ENCODE data around the gene PPP2R5E.
"Not testable (repeated sequence)": the region's sequence is repeated elsewhere in the genome, so short reads cannot be mapped to it uniquely, and the experiment has no call there.

The PPP2R5E gene

GRCh38 chr14:63543000-63543825, at the start of gene PPP2R5E:
TSS of gene PPP2R5E (minus strand) at chr14:63543377. CDS start at chr14:63539685, 3,692 bp downstream.
- peak; percentile 98 for DNase-seq

- DNase-seq = not testable (repeated sequence)
Observed at GRCh38 chr14:63583046-63583445, 39.9 kb upstream of the PPP2R5E start.

GRCh38 chr14:63581491-63581890, 38.3 kb upstream of the PPP2R5E start:
- DNase-seq = no peak

GRCh38 chr14:63578300-63578699, 35.1 kb upstream of the PPP2R5E start:
- DNase-seq = no peak

GRCh38 chr14:63573581-63573980, 30.4 kb upstream of the PPP2R5E start:
- no peak for DNase-seq

- no peak for DNase-seq
Observed at GRCh38 chr14:63565448-63565847, 22.3 kb upstream of the PPP2R5E start.

- DNase-seq = no peak
Observed at GRCh38 chr14:63564318-63564717, 21.1 kb upstream of the PPP2R5E start.

- no peak for DNase-seq
Observed at GRCh38 chr14:63563370-63564026, 20.3 kb upstream of the PPP2R5E start.

GRCh38 chr14:63562405-63562804, 19.2 kb upstream of the PPP2R5E start:
- no peak for DNase-seq

GRCh38 chr14:63555572-63555971, 12.4 kb upstream of the PPP2R5E start:
- DNase-seq = peak; percentile 23

- no peak for DNase-seq
Observed at GRCh38 chr14:63551332-63551731, 8.2 kb upstream of the PPP2R5E start.

- no peak for DNase-seq
Observed at GRCh38 chr14:63547798-63548335, 4.7 kb upstream of the PPP2R5E start.

- no peak for DNase-seq
Observed at GRCh38 chr14:63545431-63545830, 2.3 kb upstream of the PPP2R5E start.

GRCh38 chr14:63544591-63545299, 1.6 kb upstream of the PPP2R5E start:
- no peak for DNase-seq

- no peak for DNase-seq
Observed at GRCh38 chr14:63543826-63544406, 739 bp upstream of the PPP2R5E start.

GRCh38 chr14:63542231-63542999, 762 bp downstream of the PPP2R5E start:
- DNase-seq = peak; percentile 2

- DNase-seq = no peak
Observed at GRCh38 chr14:63535918-63536317, 7.3 kb downstream of the PPP2R5E start.

- DNase-seq = no peak
Observed at GRCh38 chr14:63533474-63533873, 9.7 kb downstream of the PPP2R5E start.

- no peak for DNase-seq
Observed at GRCh38 chr14:63524537-63525155, 18.5 kb downstream of the PPP2R5E start.

- DNase-seq = no peak
Observed at GRCh38 chr14:63523735-63524426, 19.3 kb downstream of the PPP2R5E start.

GRCh38 chr14:63522511-63522910, 20.7 kb downstream of the PPP2R5E start:
- not testable (repeated sequence) for DNase-seq

Measured in stimulated activated CD4-positive, alpha-beta T cell treated with anti-CD3 and anti-CD28 coated beads, Interleukin-1b, Interleukin-23, amount 100 ng/mL, for 48 hours (primary cell).